H9 (cell line): ENCODE results near the gene MARCHF9. TPM values are rescaled to one million over a fixed set of nuclear protein-coding genes. Genes with fewer than 3 reads are reported as not detected.

ENCODE experiments used
- DNase-seq: peaks from one replicate; pipeline ENCODE4 v3.0.0-alpha.2; 2017
- H2AFZ ChIP-seq: one replicate; pipeline ENCODE4 v1.6.1; 2013; ENCODE audit warnings: mild to moderate bottlenecking, low read length, control low read depth, moderate library complexity
- H2AK5ac ChIP-seq: 2 replicates; pipeline ENCODE4 v1.6.1; 2013; ENCODE audit warnings: low read length, control low read depth, mixed read lengths; ENCODE audit not compliant: insufficient read length
- H2BK120ac ChIP-seq: one replicate; pipeline ENCODE4 v1.6.1; 2013; ENCODE audit warnings: low read depth, mild to moderate bottlenecking, low read length, control low read depth, inconsistent platforms; ENCODE audit not compliant: poor library complexity, severe bottlenecking
- H2BK12ac ChIP-seq: 2 replicates; pipeline ENCODE4 v1.6.1; 2013; ENCODE audit warnings: low read length, control low read depth, mixed read lengths, low read depth; ENCODE audit not compliant: insufficient read length
- H2BK15ac ChIP-seq: 2 replicates; pipeline ENCODE4 v1.6.1; 2013; ENCODE audit warnings: low read depth, low read length, control low read depth
- H2BK20ac ChIP-seq: one replicate; pipeline ENCODE4 v1.6.1; 2013; ENCODE audit warnings: low read depth, mild to moderate bottlenecking, low read length, control low read depth, inconsistent platforms; ENCODE audit not compliant: poor library complexity, severe bottlenecking
- H2BK5ac ChIP-seq: 2 replicates; pipeline ENCODE4 v1.6.1; 2013; ENCODE audit warnings: low read length, control low read depth, mixed read lengths; ENCODE audit not compliant: insufficient read length
- H3K14ac ChIP-seq: 2 replicates; pipeline ENCODE4 v1.6.1; 2013; ENCODE audit warnings: low read length, control low read depth; ENCODE audit not compliant: insufficient read depth
- H3K18ac ChIP-seq: 2 replicates; pipeline ENCODE4 v1.6.1; 2013; ENCODE audit warnings: low read depth, mild to moderate bottlenecking, mixed read lengths, low read length, control low read depth; ENCODE audit not compliant: insufficient read length
- H3K23ac ChIP-seq: 2 replicates; pipeline ENCODE4 v1.6.1; 2013; ENCODE audit warnings: low read length, control low read depth, mixed read lengths, low read depth; ENCODE audit not compliant: insufficient read length
- H3K23me2 ChIP-seq: 2 replicates; pipeline ENCODE4 v1.6.1; 2013; ENCODE audit warnings: low read depth, mild to moderate bottlenecking, mixed read lengths, low read length, control low read depth; ENCODE audit not compliant: insufficient read length, poor library complexity, severe bottlenecking
- H3K27ac ChIP-seq: 2 replicates; pipeline ENCODE4 v1.5.1; 2013; ENCODE audit warnings: low read length, control low read depth, mixed read lengths, low read depth; ENCODE audit not compliant: insufficient read length
- H3K27me3 ChIP-seq: 2 replicates; pipeline ENCODE4 v1.6.1; 2013; ENCODE audit warnings: low read length, control low read depth, inconsistent platforms; ENCODE audit not compliant: insufficient read depth
- H3K4ac ChIP-seq: 2 replicates; pipeline ENCODE4 v1.6.1; 2013; ENCODE audit warnings: low read depth, mild to moderate bottlenecking, control low read depth, inconsistent platforms, low read length, moderate library complexity
- H3K4me1 ChIP-seq: 2 replicates; pipeline ENCODE4 v1.6.1; 2013; ENCODE audit warnings: low read length, control low read depth, inconsistent platforms; ENCODE audit not compliant: insufficient read depth
- H3K4me2 ChIP-seq: 2 replicates; pipeline ENCODE4 v1.6.1; 2013; ENCODE audit warnings: low read length, control low read depth, mixed read lengths; ENCODE audit not compliant: insufficient read length, insufficient read depth
- H3K56ac ChIP-seq: 2 replicates; pipeline ENCODE4 v1.6.1; 2013; ENCODE audit warnings: low read depth, mild to moderate bottlenecking, mixed read lengths, low read length, control low read depth; ENCODE audit not compliant: insufficient read length
- H3K79me1 ChIP-seq: 2 replicates; pipeline ENCODE4 v1.6.1; 2013; ENCODE audit warnings: low read depth, mild to moderate bottlenecking, moderate library complexity, low read length, control low read depth, inconsistent platforms; ENCODE audit not compliant: insufficient read depth, poor library complexity, severe bottlenecking
- H3K79me2 ChIP-seq: 2 replicates; pipeline ENCODE4 v1.6.1; 2013; ENCODE audit warnings: low read length, control low read depth, inconsistent platforms; ENCODE audit not compliant: insufficient read depth
- H3K9ac ChIP-seq: 2 replicates; pipeline ENCODE4 v1.6.1; 2013; ENCODE audit warnings: low read length, control low read depth, mixed read lengths; ENCODE audit not compliant: insufficient read length; ENCODE audit errors: extremely low read depth
- H3K9me3 ChIP-seq: one replicate; pipeline ENCODE4 v1.6.1; 2013; ENCODE audit warnings: low read depth, low read length, inconsistent platforms; ENCODE audit not compliant: control insufficient read depth
- H3T11ph ChIP-seq: one replicate; pipeline ENCODE4 v1.6.1; 2013; ENCODE audit warnings: mild to moderate bottlenecking, low read length, control low read depth, inconsistent platforms
- H4K20me1 ChIP-seq: one replicate; pipeline ENCODE4 v1.6.1; 2013; ENCODE audit not compliant: control insufficient read depth, insufficient read length, insufficient read depth
- H4K5ac ChIP-seq: 2 replicates; pipeline ENCODE4 v1.6.1; 2013; ENCODE audit warnings: low read depth, mild to moderate bottlenecking, mixed read lengths, low read length, control low read depth; ENCODE audit not compliant: insufficient read length
- H4K8ac ChIP-seq: replicated peaks from 2 replicates; pipeline ENCODE4 v1.6.1; 2013; ENCODE audit warnings: low read length, control low read depth, mixed read lengths, low read depth; ENCODE audit not compliant: insufficient read length
- H4K91ac ChIP-seq: 2 replicates; pipeline ENCODE4 v1.6.1; 2013; ENCODE audit warnings: low read depth, mild to moderate bottlenecking, moderate library complexity, mixed read lengths, low read length, control low read depth; ENCODE audit not compliant: insufficient read length
- H3K27ac Mint-ChIP-seq, 3 experiments: 2 replicates in 2 of 3; 3 replicates in 1 of 3; pipeline ENCODE4 v1.8.0; 2020 to 2021; ENCODE audit warnings: mixed read lengths in 3 of 3, mild to moderate bottlenecking in 1 of 3, moderate library complexity in 1 of 3
- H3K27me3 Mint-ChIP-seq: 2 replicates; pipeline ENCODE4 v1.8.0; 2021; ENCODE audit warnings: low read depth, mild to moderate bottlenecking, moderate library complexity, mixed read lengths
- H3K36me3 Mint-ChIP-seq, 3 experiments: 2 replicates in 2 of 3; 3 replicates in 1 of 3; pipeline ENCODE4 v1.8.0; 2020 to 2021; ENCODE audit warnings: low read depth in 3 of 3, mixed read lengths in 3 of 3; ENCODE audit not compliant: insufficient read depth in 1 of 3
- H3K4me1 Mint-ChIP-seq, 2 experiments: 2 replicates each; pipeline ENCODE4 v1.8.0; 2020; ENCODE audit warnings: mixed read lengths in 2 of 2
- H3K4me3 Mint-ChIP-seq, 2 experiments: 2 replicates in 1 of 2; 3 replicates in 1 of 2; pipeline ENCODE4 v1.8.0; 2020 to 2021; ENCODE audit warnings: mild to moderate bottlenecking in 2 of 2, mixed read lengths in 2 of 2, moderate library complexity in 1 of 2
- H3K9me3 Mint-ChIP-seq, 2 experiments: 2 replicates in 1 of 2; 3 replicates in 1 of 2; pipeline ENCODE4 v1.8.0; 2020; ENCODE audit warnings: mild to moderate bottlenecking in 2 of 2, mixed read lengths in 2 of 2, moderate library complexity in 1 of 2
- WGBS: extraction: QIAGEN DNeasy Blood & Tissue Kit; methylation state at CpG from one replicate; pipeline ENCODE4 v1.1.7; 2013; ENCODE audit warnings: missing lambda C conversion rate, low lambda C conversion rate, mixed read lengths; ENCODE audit not compliant: insufficient read length; ENCODE audit errors: extremely low coverage; 5-methylcytosine and 5-hydroxymethylcytosine counted together
- total RNA-seq: library from RNA; stranded (reverse); gene quantifications from 2 replicates; pipeline ENCODE4 v1.2.1, GENCODE V29; 2021
- TF ChIP-seq, protein P1 (sequence below): fragments of 200-600 bp; sonication (generic); conservative IDR thresholded peaks from 3 replicates; pipeline ENCODE4 v1.8.0; 2021; ENCODE audit warnings: antibody characterized with exemption, mild to moderate bottlenecking

MARCHF9 gene
- total RNA-seq, 1 experiment from 2014 or later, result 20.5 TPM

DNA sequence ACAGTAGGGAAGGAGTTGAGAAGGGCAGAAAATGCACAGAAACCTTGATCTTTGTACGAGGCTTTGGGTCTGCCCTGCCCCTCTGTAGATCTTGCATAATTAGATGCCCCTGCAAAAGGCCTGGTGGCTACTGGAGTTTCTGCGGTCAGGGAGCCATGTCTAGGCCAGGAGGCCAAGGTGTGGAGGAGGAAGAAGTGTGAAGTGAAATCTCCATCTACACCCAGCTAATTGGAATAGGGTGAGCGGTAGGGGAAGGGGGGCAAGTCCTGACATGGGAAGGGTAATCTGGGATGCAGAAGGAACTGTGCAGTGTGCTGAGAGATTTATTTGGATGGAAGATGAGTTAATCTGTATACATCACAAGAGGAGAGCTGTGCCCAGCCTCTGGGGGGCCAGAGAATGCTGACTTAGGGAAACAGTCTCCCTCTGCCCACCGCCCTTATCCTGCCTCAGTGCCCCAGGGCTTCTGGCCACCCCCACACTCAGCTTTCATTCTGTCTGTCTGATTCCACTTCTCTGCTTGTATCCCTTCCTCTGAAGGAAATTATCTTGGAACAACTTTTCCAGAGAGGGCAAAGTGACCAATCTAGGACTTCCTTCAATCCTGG, 6.6 kb downstream of the MARCHF9 start:
- Histone ChIP-seq H2BK12ac (no peak overlapping the region), H3K18ac (no peak overlapping the region), H2BK15ac (no peak overlapping the region), H2AFZ (no peak overlapping the region), H3K4me1 (no peaks in the 10 kb centered on the region), H3K23ac (no peak overlapping the region), H3K4me2 (no peak overlapping the region), H2BK120ac (no peak overlapping the region), H3K27ac (no peak overlapping the region), H2BK5ac (no peak overlapping the region), H3K56ac (no peak overlapping the region), H2AK5ac (no peak overlapping the region), H3K14ac (no peak overlapping the region), H4K20me1 (no peaks in the 10 kb centered on the region), H3K27me3 (peaks cover 31% of the 10 kb centered on the region; the same call in 1 of the 2 replicates), H3K4ac (no peak overlapping the region), H2BK20ac (no peak overlapping the region), H4K5ac (no peak overlapping the region), H3K23me2 (peaks cover 20% of the 10 kb centered on the region), H3K79me1 (no peaks in the 10 kb centered on the region), H4K91ac (no peak overlapping the region), H4K8ac (no peak overlapping the region), H3K9ac (no peak overlapping the region), H3K9me3 (no peaks in the 10 kb centered on the region), H3K79me2 (no peaks in the 10 kb centered on the region), H3T11ph (no peak overlapping the region)
- H3K4me1 Mint-ChIP-seq, result peaks cover 22 to 33% of the 10 kb centered on the region in 2 experiments
- TF ChIP-seq, protein P1, sequence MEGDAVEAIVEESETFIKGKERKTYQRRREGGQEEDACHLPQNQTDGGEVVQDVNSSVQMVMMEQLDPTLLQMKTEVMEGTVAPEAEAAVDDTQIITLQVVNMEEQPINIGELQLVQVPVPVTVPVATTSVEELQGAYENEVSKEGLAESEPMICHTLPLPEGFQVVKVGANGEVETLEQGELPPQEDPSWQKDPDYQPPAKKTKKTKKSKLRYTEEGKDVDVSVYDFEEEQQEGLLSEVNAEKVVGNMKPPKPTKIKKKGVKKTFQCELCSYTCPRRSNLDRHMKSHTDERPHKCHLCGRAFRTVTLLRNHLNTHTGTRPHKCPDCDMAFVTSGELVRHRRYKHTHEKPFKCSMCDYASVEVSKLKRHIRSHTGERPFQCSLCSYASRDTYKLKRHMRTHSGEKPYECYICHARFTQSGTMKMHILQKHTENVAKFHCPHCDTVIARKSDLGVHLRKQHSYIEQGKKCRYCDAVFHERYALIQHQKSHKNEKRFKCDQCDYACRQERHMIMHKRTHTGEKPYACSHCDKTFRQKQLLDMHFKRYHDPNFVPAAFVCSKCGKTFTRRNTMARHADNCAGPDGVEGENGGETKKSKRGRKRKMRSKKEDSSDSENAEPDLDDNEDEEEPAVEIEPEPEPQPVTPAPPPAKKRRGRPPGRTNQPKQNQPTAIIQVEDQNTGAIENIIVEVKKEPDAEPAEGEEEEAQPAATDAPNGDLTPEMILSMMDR, result no peak
- H3K9me3 Mint-ChIP-seq, result no peaks in the 10 kb centered on the region
- no peak overlapping the region for H3K27ac Mint-ChIP-seq
- peaks cover 0 to 19% (median 6%) of the 10 kb centered on the region in 3 experiments; a peak in 3 of 7 replicates for H3K36me3 Mint-ChIP-seq
- WGBS, result no CpG with 5 or more reads among the region's 4 CpGs
- H3K4me3 Mint-ChIP-seq, result no peak overlapping the region
- peaks cover 60% of the 10 kb centered on the region for H3K27me3 Mint-ChIP-seq
- no peak for DNase-seq
